HG03095 (cell line): Measurements from ENCODE around the gene FBXO31.

Experiments
- ATAC-seq: cut with Tn5 transposase; IDR thresholded peaks from one replicate; pipeline ENCODE4 v1.9.1; 2021; ENCODE audit warnings: moderate library complexity; ENCODE audit not compliant: unreplicated experiment

Gene FBXO31

GRCh38 chr16:87316923-87317749 is 66.4 kb downstream of the FBXO31 start, which contains the start of gene C16orf95:
Gene C16orf95 (minus strand): TSS chr16:87317392. CDS start chr16:87317242, 150 bp downstream.
- peak; percentile 81 for ATAC-seq

DNA sequence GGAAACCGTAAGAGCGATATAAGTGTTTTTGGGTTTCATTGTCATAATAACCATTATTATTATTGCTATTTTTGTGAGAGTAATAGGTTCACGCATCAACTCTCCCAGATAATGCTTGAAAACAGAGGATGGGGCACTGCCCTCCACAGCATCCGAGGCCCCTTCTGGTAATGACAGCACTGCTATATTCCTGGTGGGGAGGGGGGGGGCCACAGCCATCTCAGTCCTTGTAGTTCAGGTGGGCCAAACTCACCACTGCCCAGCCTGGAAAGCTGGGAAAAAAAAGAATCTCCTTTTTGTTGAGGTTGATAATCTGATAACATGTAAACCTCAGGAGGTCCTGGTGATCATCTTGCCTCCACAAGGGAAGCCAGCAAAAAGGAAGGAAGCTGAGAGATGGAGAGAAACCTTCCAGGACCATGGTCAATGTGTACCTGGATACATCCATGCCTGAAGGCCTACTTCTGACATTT is 67.1 kb downstream of the FBXO31 start:
- ATAC-seq: no peak

DNA sequence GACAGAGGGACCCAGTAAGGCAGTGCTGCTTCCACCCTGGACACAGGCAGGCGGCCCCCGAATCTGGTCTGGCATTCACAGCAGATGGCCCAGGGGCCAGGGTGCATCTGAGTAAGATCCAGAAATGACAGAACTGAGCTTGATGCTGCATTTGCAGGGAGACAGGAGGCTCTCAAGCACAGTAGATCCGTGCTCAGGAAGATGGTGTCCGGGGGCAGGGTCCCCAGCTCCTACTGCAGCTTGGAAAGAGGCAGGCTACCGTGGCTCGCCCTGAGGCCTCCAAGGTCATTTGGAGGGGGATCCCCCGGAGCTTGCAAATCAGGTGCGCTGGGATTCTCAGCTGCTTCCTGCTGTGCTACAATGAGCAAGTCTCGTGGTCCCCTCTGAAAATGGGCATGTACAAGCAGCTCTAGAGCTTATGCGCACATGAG is 68.6 kb downstream of the FBXO31 start:
- ATAC-seq: no peak

- ATAC-seq: no peak
Measured at GRCh38 chr16:87312008-87312407, 71.6 kb downstream of the FBXO31 start.

GRCh38 chr16:87311387-87311786 is 72.2 kb downstream of the FBXO31 start:
- ATAC-seq: no peak

DNA sequence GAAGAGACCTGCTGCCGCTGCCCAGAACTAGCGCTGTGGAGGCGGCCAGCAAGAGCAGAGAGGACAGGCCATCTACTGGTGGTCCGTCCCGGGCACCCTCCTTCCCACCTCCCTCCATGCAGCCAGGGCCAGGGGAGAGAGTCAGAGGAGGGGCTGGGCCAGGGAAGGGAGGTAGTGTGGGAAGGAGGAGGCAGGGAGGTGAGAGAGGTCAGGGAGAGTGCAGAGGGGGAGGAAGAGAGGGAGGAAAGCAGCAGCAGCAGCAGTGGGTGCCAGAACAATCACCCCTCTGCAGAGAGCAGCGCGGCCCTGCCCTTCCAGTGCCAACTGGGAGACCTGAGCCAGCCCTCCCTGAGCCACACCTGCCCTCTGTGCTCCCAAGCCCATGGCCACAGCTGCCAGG is 73.0 kb downstream of the FBXO31 start:
- ATAC-seq: no peak

- ATAC-seq: no peak
Measured at GRCh38 chr16:87309620-87310525, 73.7 kb downstream of the FBXO31 start.

GRCh38 chr16:87308826-87309225 is 74.8 kb downstream of the FBXO31 start:
- no peak for ATAC-seq

- no peak for ATAC-seq
Measured at GRCh38 chr16:87306516-87306915, 77.1 kb downstream of the FBXO31 start.

GRCh38 chr16:87305505-87306391 is 77.8 kb downstream of the FBXO31 start:
- ATAC-seq: no peak

- ATAC-seq: no peak
Measured at GRCh38 chr16:87304951-87305350, 78.6 kb downstream of the FBXO31 start.

GRCh38 chr16:87303962-87304521 is 79.5 kb downstream of the FBXO31 start:
- no peak for ATAC-seq

- ATAC-seq: no peak
Measured at GRCh38 chr16:87303431-87303930, 80.1 kb downstream of the FBXO31 start.

DNA sequence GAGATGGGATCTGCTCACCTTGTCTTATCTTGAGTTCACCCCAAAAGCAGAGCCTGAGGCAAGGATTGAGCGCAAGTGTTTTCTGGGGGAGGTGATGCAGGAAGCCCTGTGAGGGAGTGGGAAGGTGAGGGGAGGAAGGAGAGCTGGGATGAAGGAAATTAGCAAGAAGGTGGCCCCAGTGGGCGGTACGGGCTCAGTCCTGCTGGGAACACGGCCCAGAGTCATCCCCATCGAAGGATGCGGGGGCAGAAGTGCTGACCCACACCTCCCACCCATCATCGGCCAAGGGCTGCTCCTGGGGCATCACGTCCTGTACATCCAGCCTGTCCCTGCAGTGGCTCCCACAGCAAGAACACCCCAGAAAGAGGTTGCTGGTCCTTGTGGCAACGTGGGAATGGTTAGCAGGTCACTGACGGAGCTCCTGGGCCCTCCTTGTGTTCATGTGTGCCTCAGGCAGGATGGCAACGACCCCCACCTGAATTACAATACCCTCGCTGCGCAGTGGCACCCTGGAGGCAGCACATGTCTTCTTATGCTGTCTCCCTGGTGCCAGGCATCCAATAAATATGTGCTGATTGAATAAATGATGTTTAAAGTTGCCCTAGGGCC is 84.6 kb downstream of the FBXO31 start:
- ATAC-seq: no peak

DNA sequence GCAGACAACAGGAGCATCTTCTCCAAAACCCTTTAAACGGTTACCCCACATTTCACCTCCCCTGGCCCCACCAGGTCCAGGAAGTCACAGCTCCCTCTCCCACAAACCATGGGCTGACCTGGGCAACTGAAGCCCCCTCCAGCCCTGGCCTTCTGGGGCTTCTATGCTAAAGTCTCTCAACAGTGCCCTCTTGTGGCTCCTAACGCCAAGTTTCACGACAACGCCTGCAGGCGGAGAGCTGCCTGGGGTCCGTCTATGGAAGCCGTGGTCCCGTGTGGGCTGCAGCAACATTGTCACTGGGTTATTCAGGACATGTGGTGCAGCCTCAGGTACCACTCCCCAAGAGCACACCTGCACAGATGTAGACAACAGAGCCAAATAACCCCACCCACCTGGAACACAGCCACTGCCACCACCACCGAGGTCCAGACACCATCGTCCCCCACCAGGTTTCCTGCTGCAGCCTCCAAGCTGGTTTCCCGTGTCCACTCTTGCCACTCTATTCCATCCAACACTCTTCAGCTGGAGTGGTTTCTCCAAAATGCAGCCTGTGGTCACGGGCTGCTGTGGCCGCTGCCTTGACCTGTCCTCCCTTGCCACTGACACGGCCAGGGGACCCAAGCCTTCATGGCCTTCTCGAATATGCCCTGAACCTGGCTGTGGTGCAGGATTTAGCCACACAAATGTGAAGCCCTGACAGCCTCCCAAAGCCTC is 85.5 kb downstream of the FBXO31 start:
- ATAC-seq: no peak

- ATAC-seq: no peak
Measured at GRCh38 chr16:87297407-87297806, 86.2 kb downstream of the FBXO31 start.

GRCh38 chr16:87295661-87296531 is 87.7 kb downstream of the FBXO31 start:
- ATAC-seq: no peak

GRCh38 chr16:87295259-87295658 is 88.3 kb downstream of the FBXO31 start:
- ATAC-seq: no peak
